ENCODE measurements around the gene HCK.

DNA sequence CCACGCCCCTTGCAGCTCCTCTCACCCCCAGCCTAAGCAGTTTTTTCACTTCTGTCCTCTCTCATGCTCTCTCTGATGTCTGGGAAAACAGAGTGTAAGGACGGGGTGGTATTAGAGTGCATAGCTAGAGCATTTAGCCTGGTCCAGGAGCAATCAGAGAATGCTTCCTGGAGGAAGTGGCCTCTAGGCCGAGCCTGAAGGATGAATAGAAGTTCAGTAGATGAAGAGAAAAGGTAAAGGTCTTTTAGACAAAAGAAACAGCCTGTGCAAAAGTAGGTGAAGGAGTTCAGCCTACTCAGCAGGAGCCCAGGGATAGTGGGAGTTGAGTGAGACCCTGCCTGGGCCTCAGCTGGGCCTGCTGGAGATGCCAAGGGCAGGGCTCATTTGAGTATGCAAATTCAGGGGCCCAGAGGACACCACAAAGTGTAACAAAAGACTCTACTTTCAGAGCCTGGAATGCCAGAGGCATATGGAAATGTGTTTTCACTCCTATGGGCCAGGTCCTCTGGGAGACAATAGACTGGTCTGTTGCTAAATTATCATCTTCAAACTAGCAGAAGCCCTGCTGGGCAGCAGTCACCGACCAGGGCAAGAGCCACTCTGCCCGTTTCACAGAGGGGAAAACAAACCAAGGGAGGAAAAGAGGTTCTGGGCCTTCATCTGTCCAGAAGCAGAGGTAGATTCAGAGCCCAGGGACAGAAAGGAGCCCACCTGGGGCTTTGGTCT lies 37.8 kb downstream of the HCK start:
- TF ChIP-seq, protein P1, sequence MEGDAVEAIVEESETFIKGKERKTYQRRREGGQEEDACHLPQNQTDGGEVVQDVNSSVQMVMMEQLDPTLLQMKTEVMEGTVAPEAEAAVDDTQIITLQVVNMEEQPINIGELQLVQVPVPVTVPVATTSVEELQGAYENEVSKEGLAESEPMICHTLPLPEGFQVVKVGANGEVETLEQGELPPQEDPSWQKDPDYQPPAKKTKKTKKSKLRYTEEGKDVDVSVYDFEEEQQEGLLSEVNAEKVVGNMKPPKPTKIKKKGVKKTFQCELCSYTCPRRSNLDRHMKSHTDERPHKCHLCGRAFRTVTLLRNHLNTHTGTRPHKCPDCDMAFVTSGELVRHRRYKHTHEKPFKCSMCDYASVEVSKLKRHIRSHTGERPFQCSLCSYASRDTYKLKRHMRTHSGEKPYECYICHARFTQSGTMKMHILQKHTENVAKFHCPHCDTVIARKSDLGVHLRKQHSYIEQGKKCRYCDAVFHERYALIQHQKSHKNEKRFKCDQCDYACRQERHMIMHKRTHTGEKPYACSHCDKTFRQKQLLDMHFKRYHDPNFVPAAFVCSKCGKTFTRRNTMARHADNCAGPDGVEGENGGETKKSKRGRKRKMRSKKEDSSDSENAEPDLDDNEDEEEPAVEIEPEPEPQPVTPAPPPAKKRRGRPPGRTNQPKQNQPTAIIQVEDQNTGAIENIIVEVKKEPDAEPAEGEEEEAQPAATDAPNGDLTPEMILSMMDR (IDR thresholded peaks at IDR 0.05), result no peak
- TF ChIP-seq POLR2A (IDR thresholded peaks at IDR 0.05), result no peak

Data from esophagus squamous epithelium (tissue), 4 donors.